GM19452 (cell line): ENCODE data around the gene ETFB.
A peak's percentile ranks its signal among the peaks of the same experiment; 100 is the strongest.

ENCODE experiments used
- ATAC-seq: cut with Tn5 transposase; IDR thresholded peaks from one replicate; pipeline ENCODE4 v1.9.1; 2021; ENCODE audit not compliant: unreplicated experiment

ETFB gene

DNA sequence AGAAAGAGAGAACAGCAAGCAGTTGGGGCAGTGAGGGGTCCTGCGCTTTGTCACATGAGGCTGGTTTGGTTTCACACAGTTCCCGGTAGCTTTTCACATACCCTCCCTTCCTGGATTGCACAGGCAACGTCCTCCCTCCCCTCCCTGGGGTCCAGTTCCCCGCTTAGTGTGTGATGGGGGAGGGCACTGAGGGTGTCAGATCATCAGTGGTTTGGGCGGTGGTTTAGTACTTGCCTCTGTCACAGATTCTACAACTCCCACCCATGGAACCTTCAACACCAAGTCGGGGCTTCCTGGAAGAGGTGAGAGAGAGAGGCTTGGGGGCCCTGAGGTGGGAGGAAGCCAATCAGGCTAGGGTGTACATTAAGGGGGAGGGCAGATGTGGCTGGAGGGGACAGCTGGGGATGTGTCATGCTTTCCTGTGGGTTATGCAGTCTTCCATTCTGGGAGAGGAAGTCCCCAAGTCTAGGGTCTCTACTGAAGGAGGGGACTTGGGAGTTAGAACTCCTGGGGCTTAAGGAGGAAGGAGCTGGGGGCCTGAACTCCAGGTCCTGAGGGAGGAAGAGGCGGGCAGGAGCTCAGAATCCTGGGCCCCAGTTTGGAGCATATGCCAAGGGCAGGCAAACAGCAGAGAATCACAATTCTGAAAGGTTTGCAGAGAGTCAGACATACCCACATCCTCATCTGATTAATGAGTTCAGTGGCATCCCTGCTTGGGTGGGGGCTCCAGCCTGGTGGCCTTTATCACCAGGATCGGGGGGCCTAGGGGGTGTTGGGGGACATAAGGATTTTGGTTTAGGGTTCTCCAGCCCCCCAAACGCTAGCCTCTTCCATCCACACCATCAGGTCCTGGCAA lies 6.7 kb upstream of the ETFB start, which contains the start of gene NKG7:
NKG7 (minus strand) TSS at position 6 of the 856 bp plus-strand sequence. CDS start 119 bp downstream, outside the sequence.
- no peak for ATAC-seq

DNA sequence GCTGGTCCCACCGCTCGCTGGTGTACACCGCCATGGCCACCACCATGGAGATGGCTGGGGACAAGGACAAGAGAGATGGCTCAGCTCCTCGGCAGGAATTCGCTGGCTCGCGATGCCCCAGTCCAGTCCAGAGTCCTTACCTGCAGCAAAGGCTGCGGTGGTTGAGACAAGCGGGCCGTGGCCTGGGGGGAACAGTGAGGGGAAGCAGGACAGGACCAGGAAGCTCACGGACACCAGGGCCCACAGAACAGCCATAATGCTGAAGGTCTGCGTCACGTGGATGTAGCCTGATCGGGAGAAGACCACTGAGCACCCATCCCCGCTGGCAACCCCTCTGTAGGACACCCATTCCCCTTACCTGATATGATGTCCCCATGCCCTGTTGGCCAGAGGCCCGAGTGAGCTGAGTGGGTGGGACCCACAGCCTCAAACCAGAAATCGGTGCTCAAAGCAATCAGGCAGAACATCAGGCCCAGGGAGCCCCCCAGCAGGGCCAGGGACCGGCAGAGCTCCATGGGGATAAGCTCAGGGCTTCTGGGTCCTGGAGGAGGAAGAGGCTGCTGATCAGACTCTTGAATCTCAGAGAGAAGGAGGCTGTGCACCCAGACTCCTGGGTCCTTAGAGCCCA lies 5.9 kb upstream of the ETFB start:
- no peak for ATAC-seq

DNA sequence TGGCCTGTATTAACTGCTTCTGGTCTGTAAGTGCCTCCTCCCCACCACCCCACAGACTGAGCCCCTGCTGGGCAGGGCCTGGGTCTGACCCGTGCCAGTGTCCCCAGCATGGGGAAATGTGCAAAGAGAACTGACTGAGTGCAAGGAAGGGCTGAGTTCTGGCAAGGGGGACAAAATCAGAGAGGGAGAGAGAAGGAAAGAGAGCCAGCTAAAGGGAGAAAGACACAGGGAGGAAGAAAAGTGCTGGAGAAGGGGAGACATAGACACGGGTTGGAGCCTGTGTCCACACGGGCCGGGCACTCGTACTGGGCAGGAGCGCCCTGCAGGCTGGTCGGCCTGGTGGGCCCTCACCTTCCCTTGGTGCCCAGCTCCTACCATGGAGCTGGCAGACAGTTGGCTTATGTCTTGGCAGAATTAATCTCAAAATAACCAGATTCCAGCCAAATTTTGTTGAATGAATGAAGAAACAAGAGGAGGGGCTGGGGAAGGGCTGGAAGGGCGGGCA lies 5.0 kb upstream of the ETFB start:
- ATAC-seq, result no peak

DNA sequence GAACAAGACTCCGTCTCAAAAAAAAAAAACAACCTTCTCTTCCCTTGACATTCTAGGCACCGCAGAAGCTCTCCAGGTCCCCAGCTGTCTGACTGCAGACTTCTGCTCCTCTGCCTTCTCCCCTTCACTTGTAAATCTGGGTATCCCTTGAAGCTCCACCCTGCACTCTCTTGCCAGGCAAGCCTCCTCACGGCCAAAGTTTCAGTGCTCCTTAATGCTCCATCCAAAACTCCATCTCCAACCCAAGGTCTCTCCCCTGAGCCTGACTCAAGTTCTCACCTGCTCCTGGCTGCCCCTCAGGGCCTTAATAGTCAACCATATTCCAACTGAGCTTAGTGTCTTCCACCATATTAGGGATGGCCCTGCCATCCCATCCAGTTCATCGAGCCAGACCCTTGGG lies 4.0 kb upstream of the ETFB start:
- ATAC-seq, result no peak

DNA sequence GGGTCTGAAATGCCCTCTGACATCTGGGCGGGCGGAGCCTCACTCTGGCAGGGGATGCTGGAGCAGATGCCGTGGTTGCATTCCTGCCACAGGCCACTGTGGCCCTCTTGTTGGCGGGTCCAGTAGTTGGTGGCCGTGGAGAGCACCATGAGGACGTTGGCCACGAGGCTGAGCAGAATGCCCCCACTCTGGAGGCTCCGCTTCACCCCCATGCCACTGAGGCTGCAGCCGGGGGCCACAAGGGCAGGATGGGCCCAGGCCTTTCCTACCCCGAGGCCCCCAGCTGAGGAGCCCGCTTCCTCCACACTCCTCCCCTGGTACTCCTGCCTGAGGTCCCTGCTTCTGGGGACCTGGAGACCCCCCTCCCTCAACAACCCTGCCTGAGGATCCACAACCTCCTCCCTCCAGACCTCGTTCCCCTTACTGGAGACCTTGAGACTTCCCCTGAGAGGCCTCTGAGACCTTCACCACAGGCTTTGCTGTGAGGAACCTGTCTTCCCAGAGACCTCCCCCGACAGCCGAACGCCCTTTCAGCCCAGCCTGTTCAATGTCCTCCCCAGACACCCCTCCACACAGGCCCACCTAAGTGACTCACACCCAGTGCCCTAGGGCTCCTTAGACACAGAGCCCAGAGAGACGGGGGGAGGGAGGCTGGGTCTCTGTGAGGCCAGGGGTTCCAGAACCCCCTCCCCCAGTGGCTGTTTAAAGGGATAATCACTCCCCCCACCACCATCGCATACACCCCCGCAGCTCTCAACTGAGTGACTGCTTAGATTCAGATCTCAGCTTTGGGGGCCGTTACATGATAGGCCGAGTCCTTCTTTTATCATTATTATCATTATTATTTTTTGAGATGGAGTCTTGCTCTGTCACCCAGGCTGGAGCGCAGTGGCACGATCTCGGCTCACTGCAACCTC lies 2.4 kb upstream of the ETFB start, which contains the start of gene CLDND2:
CLDND2 (minus strand) TSS at position 638 of the 917 bp plus-strand sequence; CDS start at position 212, 426 bp downstream.
- ATAC-seq, result no peak

DNA sequence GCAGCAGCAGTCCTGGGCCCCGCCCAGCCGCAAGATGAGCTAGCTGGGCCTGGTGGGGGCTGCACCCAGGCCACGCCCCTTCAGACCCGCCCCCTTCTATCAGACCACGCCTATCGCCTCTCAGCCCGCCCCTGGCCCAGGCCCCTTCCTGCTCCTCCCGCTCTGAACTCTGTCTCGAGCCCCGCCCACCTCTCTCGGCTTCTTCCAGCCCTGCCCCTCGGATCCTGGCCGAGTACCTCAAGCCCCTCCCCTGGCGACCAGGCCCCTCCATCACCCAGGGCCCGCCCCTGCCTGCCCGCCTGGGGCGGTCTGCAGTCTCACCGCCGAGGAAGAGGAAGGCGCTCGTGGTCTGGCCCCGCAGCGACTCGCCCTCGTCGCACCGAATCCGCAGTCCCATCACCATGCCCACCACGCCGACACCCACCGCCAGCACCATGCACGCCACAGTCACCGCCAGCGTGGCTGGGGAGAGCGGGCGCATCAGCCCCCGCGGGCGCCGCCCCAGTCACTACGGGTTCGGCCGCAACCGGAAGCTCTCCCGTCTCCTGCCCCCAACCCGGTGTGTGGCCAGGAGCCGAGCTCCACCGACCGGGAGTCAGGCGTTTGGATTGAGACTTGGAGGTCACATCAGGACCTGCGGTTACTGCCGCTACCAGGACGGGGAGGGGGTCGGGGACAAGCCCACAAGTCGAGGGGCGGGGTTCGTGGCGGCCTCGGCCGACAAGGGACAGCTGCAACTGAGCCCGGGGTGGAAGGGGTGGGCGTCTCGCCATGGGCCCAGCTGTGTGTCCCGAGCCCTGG lies 1.6 kb upstream of the ETFB start:
- ATAC-seq, result peak; percentile 75

DNA sequence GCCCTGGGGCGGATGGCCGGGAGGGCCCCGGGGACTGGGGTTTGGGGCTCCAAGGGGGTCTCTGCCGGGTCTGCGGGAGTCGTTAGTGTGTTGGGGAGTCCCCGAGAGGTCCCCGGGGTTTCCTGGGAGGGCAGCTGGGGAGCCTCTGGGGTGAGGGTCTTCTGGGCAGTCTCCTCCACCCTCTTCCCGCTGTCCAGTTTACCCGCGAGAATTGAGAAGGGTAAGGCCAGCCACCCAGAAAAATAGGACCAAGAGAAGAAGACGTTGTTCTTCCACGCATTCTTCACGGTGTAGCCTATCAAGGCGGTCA lies 1.0 kb upstream of the ETFB start:
- ATAC-seq, result peak; percentile 11

DNA sequence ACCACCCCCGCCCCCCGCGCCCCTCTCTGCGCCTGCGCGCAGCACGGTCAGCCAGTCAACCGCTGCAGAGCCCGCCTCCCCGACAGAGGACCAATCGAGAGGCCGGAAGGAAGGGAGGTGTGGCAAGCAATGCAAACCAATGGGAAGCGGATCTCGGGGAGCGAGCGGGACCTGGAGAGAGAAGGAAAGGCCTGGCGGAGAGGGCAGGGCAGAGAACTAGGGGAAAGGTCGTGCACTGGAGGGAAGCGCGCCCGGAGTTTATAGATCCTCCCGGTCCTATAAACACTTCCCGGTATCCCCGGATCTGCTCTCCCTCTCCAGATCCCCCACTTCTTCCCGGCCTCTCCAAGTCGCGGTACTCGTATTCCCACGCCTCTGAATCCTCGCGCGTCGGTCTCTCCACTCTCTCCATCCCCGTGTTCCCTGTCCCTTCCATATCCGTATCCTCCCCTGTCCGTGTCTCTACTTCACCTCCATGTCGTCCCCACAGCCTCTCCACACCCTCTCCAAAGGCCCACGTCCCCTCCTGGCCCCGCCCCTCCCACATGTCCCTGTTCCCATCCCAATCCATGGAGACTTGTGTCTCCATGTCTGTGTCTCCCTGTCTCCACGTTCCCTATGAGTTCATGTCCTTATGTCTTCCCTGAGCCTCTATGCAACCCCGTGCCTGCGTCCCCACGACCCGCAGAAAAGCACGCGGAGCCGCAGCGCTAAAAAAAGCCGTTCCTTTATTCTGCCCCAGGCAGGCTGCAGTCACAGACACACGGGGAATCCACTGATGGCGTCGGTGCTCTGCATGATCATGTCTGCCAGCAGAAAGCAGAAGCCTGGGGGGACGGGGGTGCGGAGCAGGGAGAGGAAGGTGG lies 434 bp upstream of the ETFB start:
- ATAC-seq, result peak; percentile 43

DNA sequence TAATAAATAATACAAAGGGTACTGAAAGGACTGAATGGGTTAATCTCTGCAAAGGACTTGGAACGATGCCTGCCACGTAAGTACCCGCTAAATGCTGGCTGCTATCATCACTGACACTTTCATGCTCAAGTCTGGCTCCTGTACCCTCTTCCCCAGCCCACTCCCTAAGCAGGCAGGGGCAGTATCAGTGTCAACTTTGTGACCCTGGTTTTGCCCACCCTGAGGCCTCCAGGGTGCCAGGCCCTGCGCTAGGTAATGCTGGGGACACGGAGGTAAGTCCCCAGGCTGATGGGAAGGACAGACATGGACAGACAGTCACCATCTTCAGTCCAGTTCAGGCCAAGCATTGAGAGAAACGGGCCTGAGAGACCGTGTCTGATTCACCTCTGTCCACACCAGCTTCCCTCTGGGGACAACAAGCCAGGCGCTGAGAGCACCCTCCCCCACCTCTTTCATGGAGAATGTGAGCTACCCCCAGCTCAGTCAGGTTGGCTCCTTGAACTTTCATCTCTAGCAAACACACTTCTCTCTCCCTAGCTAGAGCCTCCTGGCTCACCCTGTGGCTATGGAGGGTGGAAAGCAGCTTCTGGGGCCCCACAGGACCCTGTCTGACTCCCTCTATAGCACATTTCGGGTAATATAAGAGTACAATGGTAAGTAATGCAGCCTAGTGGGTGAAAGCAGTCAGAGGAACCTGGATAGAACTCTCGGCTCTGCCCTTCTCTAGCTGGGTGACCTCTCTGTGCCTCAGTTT lies 800 bp downstream of the ETFB start:
- ATAC-seq, result no peak

DNA sequence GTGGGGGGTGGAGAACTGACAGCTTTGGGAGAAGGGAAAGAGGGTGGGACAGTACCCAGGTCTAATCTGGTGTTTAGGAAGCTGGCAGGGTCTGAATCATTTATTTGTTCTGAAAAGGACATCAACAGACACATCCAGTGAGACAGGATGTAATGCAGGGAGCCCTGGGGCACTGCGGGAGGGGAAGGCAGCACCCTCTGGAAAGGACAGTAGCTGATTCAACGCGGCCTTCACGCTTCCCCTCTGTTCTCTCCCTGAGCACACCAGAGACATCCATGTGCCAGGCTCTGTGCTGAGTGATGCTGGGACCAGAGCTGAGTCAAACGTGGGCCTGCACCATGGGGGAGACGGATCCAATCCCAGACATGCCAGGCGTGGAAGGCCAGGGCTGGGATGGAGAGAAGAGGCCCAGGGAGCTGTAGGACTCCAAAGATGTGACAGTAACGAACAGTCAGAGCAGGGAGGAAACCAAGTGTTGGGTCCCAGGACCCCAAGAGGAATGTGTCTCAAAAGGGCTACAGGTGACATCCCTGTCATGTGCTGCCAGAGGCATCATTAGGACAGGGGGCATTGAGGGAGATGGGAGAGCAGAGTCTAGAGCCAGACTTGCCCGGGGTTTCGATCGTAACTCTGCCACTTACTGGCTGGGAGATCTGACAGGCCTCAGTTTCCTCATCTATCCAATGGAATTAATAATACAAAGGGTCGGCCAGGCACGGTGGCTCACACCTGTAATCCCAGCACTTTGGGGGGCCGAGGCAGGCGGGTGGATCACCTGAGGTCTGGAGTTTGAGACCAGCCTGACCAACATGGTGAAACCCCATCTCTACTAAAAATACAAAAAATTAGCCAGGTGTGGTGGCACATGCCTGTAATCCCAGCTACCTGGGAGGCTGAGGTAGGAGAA lies 1.7 kb downstream of the ETFB start:
- ATAC-seq, result no peak

DNA sequence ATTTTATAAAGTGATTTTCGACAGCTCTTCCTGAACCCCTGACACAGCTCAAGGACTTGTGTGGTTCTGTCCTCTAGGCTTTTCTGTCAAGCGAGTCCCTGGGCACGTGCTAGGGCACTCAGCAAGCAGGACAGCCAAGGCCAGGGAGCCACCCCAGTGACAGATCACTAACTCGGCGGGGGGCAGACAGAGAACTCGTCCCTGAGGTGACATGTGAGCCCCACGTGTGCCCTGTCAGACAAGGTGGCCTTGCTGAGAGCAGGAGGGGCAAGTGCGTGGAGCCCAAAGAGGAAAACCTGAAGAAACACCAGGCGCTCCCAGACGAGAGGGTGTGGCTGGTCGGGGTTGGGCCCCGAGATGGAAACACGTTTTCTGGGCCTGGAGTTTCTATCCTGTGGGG lies 4.9 kb downstream of the ETFB start:
- ATAC-seq, result no peak

DNA sequence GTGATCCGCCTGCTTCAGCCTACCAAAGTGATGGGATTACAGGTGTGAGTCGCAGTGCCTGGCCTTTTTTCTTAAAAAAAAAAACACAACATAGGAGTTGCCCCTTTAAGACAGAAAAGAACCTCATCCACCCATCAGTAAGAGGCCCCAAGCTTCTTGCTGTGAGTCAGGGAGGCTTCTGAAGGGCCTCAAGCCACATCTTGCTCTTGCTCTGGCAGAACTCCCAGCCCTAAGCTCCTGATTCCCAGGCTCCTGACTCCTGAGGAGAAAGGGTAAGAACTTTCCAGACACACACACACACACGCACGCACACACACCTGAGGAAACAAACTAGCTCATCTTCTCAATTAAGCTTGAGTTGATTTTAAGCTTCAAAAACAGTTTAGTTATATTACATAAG lies 6.9 kb downstream of the ETFB start:
- no peak for ATAC-seq

DNA sequence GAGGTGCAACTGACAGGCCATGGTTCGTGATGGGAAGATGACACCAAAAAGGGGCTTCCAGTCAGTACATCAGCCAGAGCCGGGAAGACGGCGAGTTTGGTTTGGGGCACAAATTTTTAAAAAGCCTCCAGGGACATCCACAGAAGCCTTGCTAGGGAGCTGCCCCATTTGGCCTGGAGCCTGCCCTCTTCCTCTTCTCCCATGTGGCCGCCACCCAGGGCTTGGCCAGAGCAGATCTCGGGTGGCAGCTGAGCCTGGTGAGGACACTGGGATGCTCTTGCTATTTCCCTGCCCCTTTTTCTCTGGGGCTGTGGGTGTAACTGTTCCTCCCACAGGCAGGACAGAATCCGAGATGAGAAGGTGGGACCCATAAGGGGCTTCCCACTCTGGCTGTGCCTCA lies 8.2 kb downstream of the ETFB start:
- ATAC-seq, result no peak

DNA sequence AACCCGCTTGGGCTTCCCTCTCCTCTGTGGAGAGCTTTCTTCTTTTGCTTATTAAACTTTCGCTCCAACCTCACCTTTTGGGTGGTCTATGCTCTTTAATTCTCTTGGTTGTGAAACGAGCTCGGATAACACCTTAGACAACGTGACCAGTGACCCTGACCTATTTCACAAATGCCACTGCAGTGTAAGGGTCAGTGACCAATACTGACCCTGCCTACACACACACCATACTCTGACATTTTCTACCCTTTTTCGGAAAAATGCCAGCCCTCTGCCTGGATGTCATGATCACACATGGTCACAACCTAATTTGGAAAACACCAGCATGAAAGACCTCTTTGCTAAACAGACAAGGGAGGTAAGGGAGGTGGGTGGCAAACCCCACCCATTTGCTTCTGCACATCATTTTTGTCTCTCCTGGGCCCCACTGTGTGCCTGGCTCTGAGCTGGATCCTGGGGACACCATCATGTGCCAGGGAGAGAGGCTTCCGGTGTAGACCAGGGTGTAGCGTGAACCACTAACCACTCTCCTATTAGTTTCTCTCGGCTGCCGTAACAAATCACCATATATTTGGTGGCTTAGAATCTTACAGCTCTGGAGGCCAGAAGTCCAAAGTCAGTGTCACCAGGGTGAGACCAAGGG lies 9.9 kb downstream of the ETFB start:
- ATAC-seq, result no peak

DNA sequence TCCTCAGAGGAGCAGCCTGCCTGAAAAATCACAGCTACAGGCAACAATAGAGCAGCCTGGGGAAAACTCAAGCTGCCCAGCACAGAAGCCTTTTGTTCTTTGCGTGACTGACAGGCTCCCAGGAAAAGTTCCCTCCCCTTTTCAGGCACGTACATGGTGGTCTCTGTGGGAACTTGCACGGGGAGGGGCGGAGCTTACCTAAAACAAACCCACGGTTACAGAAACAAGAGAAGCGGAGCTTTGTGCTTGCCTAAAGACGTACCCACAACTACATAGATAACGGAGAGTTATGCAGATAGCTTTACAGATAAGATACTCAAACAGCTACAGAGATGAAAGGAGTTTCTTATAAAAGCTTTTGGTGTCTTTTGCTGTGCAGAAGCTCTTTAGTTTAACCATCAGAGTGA lies 11.4 kb downstream of the ETFB start:
- no peak for ATAC-seq

DNA sequence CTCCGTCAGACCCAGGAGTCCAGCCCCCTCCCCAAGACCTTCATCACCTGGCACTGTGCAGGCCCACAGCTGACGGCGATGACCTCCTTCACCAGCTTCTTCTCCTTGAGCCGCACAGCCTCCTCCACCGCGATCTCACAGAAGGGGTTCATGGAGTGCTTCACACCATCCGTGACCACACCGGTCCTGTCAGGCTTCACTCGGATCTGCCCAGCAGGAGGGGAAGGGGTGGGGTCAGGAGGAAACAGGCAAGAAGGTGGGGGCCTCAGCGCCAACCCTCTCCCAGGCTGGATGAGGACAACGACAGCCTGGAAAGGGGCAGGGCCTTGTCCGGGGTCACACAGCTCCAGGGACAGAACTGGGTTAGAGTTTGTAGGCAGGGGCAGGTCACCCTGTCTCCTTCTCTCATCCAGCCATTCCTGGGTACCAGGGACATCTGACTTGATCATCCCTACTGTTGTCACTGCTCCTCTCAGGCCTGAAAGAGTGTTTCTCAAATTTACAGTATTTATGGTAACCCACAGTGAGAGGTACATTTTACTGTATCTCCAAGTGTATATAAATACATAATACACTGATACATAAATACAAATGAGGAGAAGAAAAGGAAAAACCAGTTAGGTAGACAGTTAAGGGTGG lies 12.0 kb downstream of the ETFB start:
- ATAC-seq, result no peak
